ENCODE results near the gene MPC2.

Gene MPC2

DNA sequence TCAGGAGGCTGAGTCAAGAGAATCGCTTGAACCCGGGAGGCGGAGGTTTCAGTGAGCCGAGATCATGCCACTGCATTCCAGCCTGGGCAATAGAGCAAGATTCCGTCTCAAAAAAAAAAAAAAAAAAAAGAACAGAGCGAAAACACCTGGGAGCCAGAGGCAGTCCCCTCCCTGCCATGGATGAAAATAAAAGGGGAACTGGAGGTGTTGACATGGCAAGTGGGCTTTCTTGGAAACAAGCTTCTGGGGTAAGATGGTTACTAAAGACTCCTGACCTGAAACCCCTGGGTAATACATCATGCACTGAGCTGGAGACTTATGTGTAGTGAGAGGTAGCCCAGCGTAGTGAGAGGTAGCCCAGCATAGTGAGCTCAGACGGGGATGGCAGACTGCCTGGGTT, 54.5 kb downstream of the MPC2 start:
- no peak overlapping the region for H3K4me3 ChIP-seq (ENCODE audit: low read depth in 1 of 2, low read length in 2 of 2)
- H3K27ac ChIP-seq (ENCODE audit: low read length): no peak overlapping the region
- no peak for TF ChIP-seq EZH2 (IDR thresholded peaks at IDR 0.05; ENCODE audit: borderline replicate concordance, low read depth, low read length, severe bottlenecking)
- TF ChIP-seq, protein P1, sequence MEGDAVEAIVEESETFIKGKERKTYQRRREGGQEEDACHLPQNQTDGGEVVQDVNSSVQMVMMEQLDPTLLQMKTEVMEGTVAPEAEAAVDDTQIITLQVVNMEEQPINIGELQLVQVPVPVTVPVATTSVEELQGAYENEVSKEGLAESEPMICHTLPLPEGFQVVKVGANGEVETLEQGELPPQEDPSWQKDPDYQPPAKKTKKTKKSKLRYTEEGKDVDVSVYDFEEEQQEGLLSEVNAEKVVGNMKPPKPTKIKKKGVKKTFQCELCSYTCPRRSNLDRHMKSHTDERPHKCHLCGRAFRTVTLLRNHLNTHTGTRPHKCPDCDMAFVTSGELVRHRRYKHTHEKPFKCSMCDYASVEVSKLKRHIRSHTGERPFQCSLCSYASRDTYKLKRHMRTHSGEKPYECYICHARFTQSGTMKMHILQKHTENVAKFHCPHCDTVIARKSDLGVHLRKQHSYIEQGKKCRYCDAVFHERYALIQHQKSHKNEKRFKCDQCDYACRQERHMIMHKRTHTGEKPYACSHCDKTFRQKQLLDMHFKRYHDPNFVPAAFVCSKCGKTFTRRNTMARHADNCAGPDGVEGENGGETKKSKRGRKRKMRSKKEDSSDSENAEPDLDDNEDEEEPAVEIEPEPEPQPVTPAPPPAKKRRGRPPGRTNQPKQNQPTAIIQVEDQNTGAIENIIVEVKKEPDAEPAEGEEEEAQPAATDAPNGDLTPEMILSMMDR (IDR thresholded peaks at IDR 0.05; ENCODE audit: borderline replicate concordance, extremely low read depth, low read length, poor library complexity, severe bottlenecking): no peak
- H3K4me1 ChIP-seq (ENCODE audit: insufficient read depth, low read length): no peaks in the 10 kb centered on the region
- no peaks in the 10 kb centered on the region for H4K20me1 ChIP-seq (ENCODE audit: insufficient read depth, low read length)
- DNase-seq (no peak), ATAC-seq (ENCODE audit: insufficient read depth, low read depth) (no peak)
- H3K79me2 ChIP-seq (ENCODE audit: insufficient read depth, low read length): no peaks in the 10 kb centered on the region
- no peak overlapping the region for H3K9ac ChIP-seq (ENCODE audit: low read depth, low read length)
- no peak overlapping the region for H2AFZ ChIP-seq (ENCODE audit: low read depth, low read length)
- H3K36me3 ChIP-seq (ENCODE audit: insufficient read depth, low read length): no peaks in the 10 kb centered on the region
- no peaks in the 10 kb centered on the region for H3K27me3 ChIP-seq (ENCODE audit: insufficient read depth, low read length, poor library complexity)
- H3K9me3 ChIP-seq (ENCODE audit: insufficient read depth, low read length, severe bottlenecking): no peaks in the 10 kb centered on the region
- H3K4me2 ChIP-seq (ENCODE audit: insufficient read depth, low read length): no peak overlapping the region

GRCh38 chr1:167881786-167882185, 55.1 kb downstream of the MPC2 start:
- Histone ChIP-seq H3K4me2 (ENCODE audit: insufficient read depth, low read length) (no peak overlapping the region), H3K36me3 (ENCODE audit: insufficient read depth, low read length) (no peaks in the 10 kb centered on the region), H3K9ac (ENCODE audit: low read depth, low read length) (no peak overlapping the region), H3K27ac (ENCODE audit: low read length) (no peak overlapping the region), H3K27me3 (ENCODE audit: insufficient read depth, low read length, poor library complexity) (no peaks in the 10 kb centered on the region), H3K79me2 (ENCODE audit: insufficient read depth, low read length) (no peaks in the 10 kb centered on the region), H3K9me3 (ENCODE audit: insufficient read depth, low read length, severe bottlenecking) (no peaks in the 10 kb centered on the region), H2AFZ (ENCODE audit: low read depth, low read length) (no peak overlapping the region), H3K4me1 (ENCODE audit: insufficient read depth, low read length) (no peaks in the 10 kb centered on the region), H4K20me1 (ENCODE audit: insufficient read depth, low read length) (no peaks in the 10 kb centered on the region), H3K4me3 (ENCODE audit: low read depth in 1 of 2, low read length in 2 of 2) (no peak overlapping the region)
- TF ChIP-seq EZH2 (IDR thresholded peaks at IDR 0.05; ENCODE audit: borderline replicate concordance, low read depth, low read length, severe bottlenecking): no peak
- TF ChIP-seq, protein P1 (IDR thresholded peaks at IDR 0.05; ENCODE audit: borderline replicate concordance, extremely low read depth, low read length, poor library complexity, severe bottlenecking): no peak
- ATAC-seq (ENCODE audit: insufficient read depth, low read depth): no peak
- DNase-seq: no peak

- ATAC-seq (ENCODE audit: insufficient read depth, low read depth) (no peak), DNase-seq (no peak)
- H3K4me2 ChIP-seq (ENCODE audit: insufficient read depth, low read length): no peak overlapping the region
- TF ChIP-seq, protein P1 (IDR thresholded peaks at IDR 0.05; ENCODE audit: borderline replicate concordance, extremely low read depth, low read length, poor library complexity, severe bottlenecking): no peak
- no peak for TF ChIP-seq EZH2 (IDR thresholded peaks at IDR 0.05; ENCODE audit: borderline replicate concordance, low read depth, low read length, severe bottlenecking)
- no peak overlapping the region for H3K9ac ChIP-seq (ENCODE audit: low read depth, low read length)
- H3K79me2 ChIP-seq (ENCODE audit: insufficient read depth, low read length): no peaks in the 10 kb centered on the region
- no peak overlapping the region for H3K27ac ChIP-seq (ENCODE audit: low read length)
- H3K9me3 ChIP-seq (ENCODE audit: insufficient read depth, low read length, severe bottlenecking): no peaks in the 10 kb centered on the region
- H3K4me1 ChIP-seq (ENCODE audit: insufficient read depth, low read length): no peaks in the 10 kb centered on the region
- no peaks in the 10 kb centered on the region for H3K27me3 ChIP-seq (ENCODE audit: insufficient read depth, low read length, poor library complexity)
- no peak overlapping the region for H3K4me3 ChIP-seq (ENCODE audit: low read depth in 1 of 2, low read length in 2 of 2)
- no peak overlapping the region for H2AFZ ChIP-seq (ENCODE audit: low read depth, low read length)
- H4K20me1 ChIP-seq (ENCODE audit: insufficient read depth, low read length): no peaks in the 10 kb centered on the region
- no peaks in the 10 kb centered on the region for H3K36me3 ChIP-seq (ENCODE audit: insufficient read depth, low read length)
Measured at GRCh38 chr1:167881069-167881468, 55.8 kb downstream of the MPC2 start.

DNA sequence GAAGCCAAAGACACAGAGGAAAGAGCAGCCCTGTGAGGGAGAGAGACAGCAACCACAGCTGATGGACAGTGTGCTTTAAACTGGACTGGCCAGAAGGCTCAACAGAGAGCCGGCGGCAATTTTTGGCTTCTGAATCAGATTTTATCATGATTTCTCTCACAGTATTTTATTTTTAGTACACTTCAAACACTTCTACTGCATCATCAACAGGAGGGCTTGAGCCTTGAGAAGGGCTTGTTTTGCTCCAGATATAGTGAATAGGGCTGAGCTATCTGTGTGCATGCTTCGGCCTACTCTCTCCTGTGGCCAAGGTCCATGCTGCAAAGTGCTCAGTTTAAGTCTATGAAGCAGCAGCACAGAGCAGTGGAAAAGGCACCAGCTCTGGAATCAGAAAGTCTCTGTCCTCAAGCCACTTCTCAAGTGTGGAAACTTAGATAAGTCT, 56.3 kb downstream of the MPC2 start:
- TF ChIP-seq, protein P1 (IDR thresholded peaks at IDR 0.05; ENCODE audit: borderline replicate concordance, extremely low read depth, low read length, poor library complexity, severe bottlenecking): no peak
- no peak for TF ChIP-seq EZH2 (IDR thresholded peaks at IDR 0.05; ENCODE audit: borderline replicate concordance, low read depth, low read length, severe bottlenecking)
- Histone ChIP-seq H3K4me1 (ENCODE audit: insufficient read depth, low read length) (no peaks in the 10 kb centered on the region), H4K20me1 (ENCODE audit: insufficient read depth, low read length) (no peaks in the 10 kb centered on the region), H3K9me3 (ENCODE audit: insufficient read depth, low read length, severe bottlenecking) (no peaks in the 10 kb centered on the region), H3K4me3 (ENCODE audit: low read depth in 1 of 2, low read length in 2 of 2) (no peak overlapping the region), H3K9ac (ENCODE audit: low read depth, low read length) (no peak overlapping the region), H3K79me2 (ENCODE audit: insufficient read depth, low read length) (no peaks in the 10 kb centered on the region), H3K27me3 (ENCODE audit: insufficient read depth, low read length, poor library complexity) (no peaks in the 10 kb centered on the region), H3K36me3 (ENCODE audit: insufficient read depth, low read length) (no peaks in the 10 kb centered on the region), H3K4me2 (ENCODE audit: insufficient read depth, low read length) (no peak overlapping the region), H2AFZ (ENCODE audit: low read depth, low read length) (no peak overlapping the region), H3K27ac (ENCODE audit: low read length) (no peak overlapping the region)
- no peak for ATAC-seq (ENCODE audit: insufficient read depth, low read depth)
- no peak for DNase-seq

Data from DND-41 (cell line).